ENCODE data around the gene FPR1. TPM values are rescaled to one million over a fixed set of nuclear protein-coding genes. Genes with fewer than 3 reads are reported as not detected.

FPR1 gene
- total RNA-seq, 3 donors from 2014 or later (not counting 1 experiment from before 2014, with no cell fraction given): 3.4 to 20.2 (median 6.4) TPM

DNA sequence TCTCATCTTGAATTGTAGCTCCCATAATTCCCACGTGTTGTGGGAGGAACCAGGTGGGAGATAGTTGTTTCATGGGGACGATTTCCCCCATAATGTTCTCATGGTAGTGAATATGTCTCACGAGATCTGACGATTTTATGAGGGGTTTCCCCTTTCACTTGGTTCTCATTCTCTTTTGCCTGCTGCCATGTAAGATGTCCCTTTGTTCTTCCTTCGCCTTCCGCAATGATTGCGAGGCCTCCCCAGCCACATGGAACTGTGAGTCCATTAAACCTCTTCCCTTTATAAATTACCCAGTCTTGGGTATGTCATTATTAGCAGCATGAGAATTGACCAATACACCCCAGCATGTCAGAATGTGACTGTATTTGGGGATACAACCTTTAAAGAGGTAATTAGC lies 3.9 kb upstream of the FPR1 start:
- DNase-seq (no peak), ATAC-seq (no peak)
- Histone ChIP-seq H3K9me3 (ENCODE audit: control insufficient read depth, insufficient read depth, low read length) (peaks cover 4% of the 10 kb centered on the region), H3K4me1 (ENCODE audit: control insufficient read depth, insufficient read depth, low read length) (peaks cover 6% of the 10 kb centered on the region), H3K4me3 (ENCODE audit: low read length) (no peak overlapping the region), H3K36me3 (ENCODE audit: control insufficient read depth, insufficient read depth, low read length) (no peaks in the 10 kb centered on the region), H3K27ac (ENCODE audit: low read length) (no peak overlapping the region), H3K27me3 (ENCODE audit: control insufficient read depth, insufficient read depth, low read length) (no peaks in the 10 kb centered on the region)
- Mint-ChIP-seq H3K9me3 (peaks cover 2 to 3% of the 10 kb centered on the region in 2 donors), H3K4me1 (no peaks in the 10 kb centered on the region), H3K27ac (no peak overlapping the region), H3K4me3 (no peak overlapping the region), H3K36me3 (no peaks in the 10 kb centered on the region), H3K27me3 (ENCODE audit: low read depth in 2 of 2) (peaks cover 0 to 4% of the 10 kb centered on the region in 2 donors)
- TF ChIP-seq CTCF (IDR thresholded peaks at IDR 0.05): no peak
- 92% methylated on average over 7 of the region's 7 CpGs for WGBS (ENCODE audit: insufficient coverage)
- intact Hi-C loops (cut with micrococcal nuclease): no loop called here

- Histone ChIP-seq H3K4me1 (ENCODE audit: control insufficient read depth, insufficient read depth, low read length) (peaks cover 6% of the 10 kb centered on the region), H3K36me3 (ENCODE audit: control insufficient read depth, insufficient read depth, low read length) (no peaks in the 10 kb centered on the region), H3K4me3 (ENCODE audit: low read length) (no peak overlapping the region), H3K9me3 (ENCODE audit: control insufficient read depth, insufficient read depth, low read length) (peaks cover 4% of the 10 kb centered on the region), H3K27me3 (ENCODE audit: control insufficient read depth, insufficient read depth, low read length) (no peaks in the 10 kb centered on the region), H3K27ac (ENCODE audit: low read length) (peak overlapping the region; percentile 15)
- ATAC-seq (no peak), DNase-seq (no peak)
- H3K4me3 Mint-ChIP-seq: no peak overlapping the region
- H3K27me3 Mint-ChIP-seq (ENCODE audit: low read depth in 2 of 2): peaks cover 0 to 4% of the 10 kb centered on the region in 2 donors
- WGBS (ENCODE audit: insufficient coverage): 90% methylated on average over 4 of the region's 4 CpGs
- H3K4me1 Mint-ChIP-seq: no peaks in the 10 kb centered on the region
- H3K36me3 Mint-ChIP-seq: no peaks in the 10 kb centered on the region
- TF ChIP-seq CTCF (IDR thresholded peaks at IDR 0.05): no peak
- no peak overlapping the region for H3K27ac Mint-ChIP-seq
- H3K9me3 Mint-ChIP-seq: peaks cover 2 to 3% of the 10 kb centered on the region in 2 donors
- intact Hi-C loops (cut with micrococcal nuclease): no loop called here
Observed at GRCh38 chr19:51754770-51755169, 3.1 kb upstream of the FPR1 start.

GRCh38 chr19:51754109-51754508 lies 2.4 kb upstream of the FPR1 start:
- Histone ChIP-seq H3K9me3 (ENCODE audit: control insufficient read depth, insufficient read depth, low read length) (peaks cover 4% of the 10 kb centered on the region), H3K27me3 (ENCODE audit: control insufficient read depth, insufficient read depth, low read length) (no peaks in the 10 kb centered on the region), H3K36me3 (ENCODE audit: control insufficient read depth, insufficient read depth, low read length) (no peaks in the 10 kb centered on the region), H3K4me3 (ENCODE audit: low read length) (no peak overlapping the region), H3K4me1 (ENCODE audit: control insufficient read depth, insufficient read depth, low read length) (peaks cover 6% of the 10 kb centered on the region), H3K27ac (ENCODE audit: low read length) (peak overlapping the region; percentile 15)
- WGBS (ENCODE audit: insufficient coverage): 89% methylated on average over 6 of the region's 6 CpGs
- no peak overlapping the region for H3K27ac Mint-ChIP-seq
- H3K9me3 Mint-ChIP-seq: peaks cover 2 to 3% of the 10 kb centered on the region in 2 donors
- no peak for TF ChIP-seq CTCF (IDR thresholded peaks at IDR 0.05)
- ATAC-seq (no peak), DNase-seq (no peak)
- intact Hi-C loops (cut with micrococcal nuclease): no loop called here
- H3K4me3 Mint-ChIP-seq: no peak overlapping the region
- H3K27me3 Mint-ChIP-seq (ENCODE audit: low read depth in 2 of 2): peaks cover 0 to 4% of the 10 kb centered on the region in 2 donors
- no peaks in the 10 kb centered on the region for H3K36me3 Mint-ChIP-seq
- no peaks in the 10 kb centered on the region for H3K4me1 Mint-ChIP-seq

GRCh38 chr19:51750400-51751094 lies 1.1 kb downstream of the FPR1 start:
- intact Hi-C loops (cut with micrococcal nuclease): no loop called here
- Histone ChIP-seq H3K36me3 (ENCODE audit: control insufficient read depth, insufficient read depth, low read length) (no peaks in the 10 kb centered on the region), H3K9me3 (ENCODE audit: control insufficient read depth, insufficient read depth, low read length) (peaks cover 4% of the 10 kb centered on the region), H3K4me1 (ENCODE audit: control insufficient read depth, insufficient read depth, low read length) (peaks cover 6% of the 10 kb centered on the region), H3K27me3 (ENCODE audit: control insufficient read depth, insufficient read depth, low read length) (no peaks in the 10 kb centered on the region), H3K27ac (ENCODE audit: low read length) (no peak overlapping the region), H3K4me3 (ENCODE audit: low read length) (no peak overlapping the region)
- ATAC-seq (no peak), DNase-seq (no peak)
- Mint-ChIP-seq H3K4me3 (no peak overlapping the region), H3K27me3 (ENCODE audit: low read depth in 2 of 2) (peaks cover 0 to 4% of the 10 kb centered on the region in 2 donors), H3K9me3 (peaks cover 2 to 3% of the 10 kb centered on the region in 2 donors), H3K36me3 (no peaks in the 10 kb centered on the region), H3K4me1 (no peaks in the 10 kb centered on the region), H3K27ac (no peak overlapping the region)
- TF ChIP-seq CTCF (IDR thresholded peaks at IDR 0.05): no peak
- 91% methylated on average over 6 of the region's 7 CpGs for WGBS (ENCODE audit: insufficient coverage)

Data from natural killer cell (primary cell).